GM12878 (cell line): ENCODE data around the gene SH2D6. TPM values are rescaled to one million over a fixed set of nuclear protein-coding genes. Genes with fewer than 3 reads are reported as not detected.

Experiments used
- ATAC-seq: fragments of 200-7000 bp; cut with Tn5 transposase; 3 replicates; pipeline ENCODE4 v1.9.1; 2020; ENCODE audit warnings: mild to moderate bottlenecking, moderate library complexity
- BruUV-seq: library from RNA; stranded (reverse); fragments of 400-500 nt; replicated peaks from 2 replicates; lab custom pipeline; 2021; lab: Mats Ljungman, UMichigan
- CTCF ChIA-PET: fragments of 300-600 bp; sonication (Branson Sonifier 250); formaldehyde crosslinking; extraction: SDS; loops from one replicate; lab custom pipeline; 2021; ENCODE audit warnings: inconsistent platforms; lab: Yijun Ruan, JAX
- POLR2A ChIA-PET: fragments of 350-600 bp; formaldehyde crosslinking; extraction: SDS; loops from one replicate; lab custom pipeline; 2021; ENCODE audit warnings: inconsistent platforms; lab: Charles Lee
- RAD21 ChIA-PET: fragments of 300-600 bp; sonication (Branson Sonifier 250); formaldehyde crosslinking; loops from one replicate; lab custom pipeline; 2023; ENCODE audit warnings: antibody characterized with exemption; ENCODE audit not compliant: unreplicated experiment; lab: Charles Lee
- SMC1A ChIA-PET: fragments of 300-600 bp; sonication (Branson Sonifier 250); formaldehyde crosslinking; loops from one replicate; lab custom pipeline; 2023; ENCODE audit not compliant: unreplicated experiment, uncharacterized antibody; lab: Charles Lee
- DNase-seq: peaks from one replicate; pipeline ENCODE4 v3.0.0-alpha.2; 2011; ENCODE audit warnings: low read depth, low spot score
- FAIRE-seq: peaks from 3 replicates; lab custom pipeline; 2011; peaks lifted over from hg19 to GRCh38; lab: Jason Lieb, UNC
- H2AFZ ChIP-seq: 2 replicates; pipeline ENCODE4 v1.6.0; 2011; ENCODE audit warnings: low read depth, low read length, control low read depth; ENCODE audit not compliant: control insufficient read depth
- H3K27ac ChIP-seq: 2 replicates; pipeline ENCODE4 v1.5.1; 2011; ENCODE audit warnings: control low read depth; ENCODE audit not compliant: control insufficient read depth, insufficient read depth
- H3K27me3 ChIP-seq, 2 experiments: replicated peaks in 1 of 2; 2 replicates each; pipeline versions ENCODE4 v1.6.0 to v1.6.1; 2011; ENCODE audit warnings: low read length in 1 of 2; ENCODE audit not compliant: control insufficient read depth in 2 of 2, insufficient read depth in 2 of 2
- H3K36me3 ChIP-seq, 2 experiments: 2 replicates each; pipeline ENCODE4 v1.5.1; 2011; ENCODE audit warnings: low read length in 1 of 2; ENCODE audit not compliant: control insufficient read depth in 2 of 2, insufficient read depth in 2 of 2
- H3K4me1 ChIP-seq: 2 replicates; pipeline ENCODE4 v1.6.1; 2011; ENCODE audit warnings: mild to moderate bottlenecking, low read length, moderate library complexity, mixed read lengths; ENCODE audit not compliant: control insufficient read depth, insufficient read depth
- H3K4me2 ChIP-seq: 2 replicates; pipeline ENCODE4 v1.6.0; 2011; ENCODE audit warnings: control low read depth; ENCODE audit not compliant: control insufficient read depth, insufficient read depth
- H3K4me3 ChIP-seq: fragments of 200-600 bp; sonication (generic); 2 replicates; pipeline ENCODE4 v1.5.1; 2016
- H3K79me2 ChIP-seq: 2 replicates; pipeline ENCODE4 v1.6.0; 2011; ENCODE audit warnings: low read length; ENCODE audit not compliant: control insufficient read depth, insufficient read depth
- H3K9ac ChIP-seq: 2 replicates; pipeline ENCODE4 v1.8.0; 2011; ENCODE audit warnings: low read length, control low read depth, mixed read lengths; ENCODE audit not compliant: control insufficient read depth, insufficient read depth
- H3K9me3 ChIP-seq: replicated peaks from 3 replicates; pipeline ENCODE4 v1.5.1; 2011; ENCODE audit warnings: mild to moderate bottlenecking, low read length; ENCODE audit not compliant: control insufficient read depth, insufficient read depth
- H4K20me1 ChIP-seq: 2 replicates; pipeline ENCODE4 v1.6.0; 2011; ENCODE audit not compliant: control insufficient read depth, insufficient read depth
- BMI1 ChIP-seq: fragments of 450-650 bp; IDR thresholded peaks from 2 replicates; pipeline ENCODE4 v1.6.1; 2016; ENCODE audit warnings: mild to moderate bottlenecking, moderate library complexity, borderline replicate concordance
- HCFC1 ChIP-seq: fragments of 150-350 bp; IDR thresholded peaks from 2 replicates; pipeline ENCODE4 v1.6.1; 2014; ENCODE audit warnings: low read length
- RELB ChIP-seq: fragments of 450-650 bp; IDR thresholded peaks from 2 replicates; pipeline ENCODE4 v1.6.1; 2017; ENCODE audit warnings: low read depth, mild to moderate bottlenecking, moderate library complexity
- ZNF622 ChIP-seq: fragments of 450-650 bp; IDR thresholded peaks from 2 replicates; pipeline ENCODE4 v1.6.1; 2017; ENCODE audit warnings: mild to moderate bottlenecking, inconsistent platforms
- WGBS: methylation state at CpG from one replicate; pipeline ENCODE4 v1.1.6; 2016; ENCODE audit warnings: low lambda C conversion rate; ENCODE audit not compliant: insufficient replicate concordance, insufficient coverage; ENCODE audit errors: missing lambda C conversion rate; 5-methylcytosine and 5-hydroxymethylcytosine counted together
- in situ Hi-C: fragments of 300-500 bp; cut with MboI; formaldehyde crosslinking; loops from 9 replicates; pipeline ENCODE4 v1.14.3; 2018; ENCODE audit warnings: mixed read lengths
- intact Hi-C: fragments of 100-400 bp; cut with micrococcal nuclease; formaldehyde crosslinking; loops from one replicate; pipeline ENCODE4 v1.14.2; 2022; ENCODE audit not compliant: unreplicated experiment
- polyA plus RNA-seq, 11 experiments: library from polyadenylated mRNA; depleted of rRNA in 4 of 11; unstranded in 6 of 11; stranded (reverse) in 5 of 11; fragments of >200 nt; fragmentation: Nextera tagmentation in 4 of 11; fragmentation: Illumina TruSeq in 1 of 11; extraction: Ambion mirVana in 4 of 11; extraction: Trizol in 1 of 11; gene quantifications; 1 replicate in 1 of 11; 2 replicates in 10 of 11; pipeline versions ENCODE4 v1.2.1 to v1.2.3, GENCODE V29; 2011 to 2016; ENCODE audit warnings: inconsistent platforms in 2 of 11, missing spikeins in 2 of 11, low read depth in 1 of 11
- total RNA-seq, 4 experiments: library from RNA; depleted of rRNA in 3 of 4; stranded (reverse); fragments of >200 nt in 3 of 4; fragmentation: Illumina TruSeq in 1 of 4; extraction: Trizol in 1 of 4; gene quantifications; 2 replicates each; pipeline versions ENCODE4 v1.2.1 to v1.2.3, GENCODE V29; 2013 to 2021

Gene SH2D6
- total and polyA plus RNA-seq, 10 of the 15 experiments (the other 5 are each of a cell fraction or from before 2014, with no cell fraction given), result 0.23 to 0.59 (median 0.34) TPM; not detected in 6

GRCh38 chr2:85444629-85445172 lies 26.2 kb downstream of the SH2D6 start:
- DNase-seq (no peak), FAIRE-seq (no peak)
- H3K27ac ChIP-seq, result no peak overlapping the region
- no peak overlapping the region for H3K4me3 ChIP-seq
- no peaks in the 10 kb centered on the region for H3K4me1 ChIP-seq
- no peaks in the 10 kb centered on the region for H4K20me1 ChIP-seq
- POLR2A ChIA-PET, result interaction anchor here (0.6 kb wide), 1 partner anchor 13 kb away, joined by 3 read pairs; no protein-coding TSS in a partner anchor
- no peak overlapping the region for H3K4me2 ChIP-seq
- no peaks in the 10 kb centered on the region for H3K36me3 ChIP-seq
- CTCF ChIA-PET, result no interaction called here
- H3K79me2 ChIP-seq, result no peaks in the 10 kb centered on the region
- no peak for TF ChIP-seq ZNF622
- no peak for TF ChIP-seq HCFC1
- TF ChIP-seq BMI1, result no peak
- TF ChIP-seq RELB, result no peak
- TF ChIP-seq, all 136 proteins: peak for 0
- in situ Hi-C loops, result no loop called here
- Histone ChIP-seq H3K27me3 (no peaks in the 10 kb centered on the region), H2AFZ (no peak overlapping the region), H3K9ac (no peak overlapping the region), H3K9me3 (no peaks in the 10 kb centered on the region)
- no peak for ATAC-seq
- WGBS, result 68% methylated on average over 6 of the region's 6 CpGs
- RAD21 ChIA-PET, result interaction anchor here (0.6 kb wide), 1 partner anchor 513 kb away, joined by 3 read pairs; no protein-coding TSS in a partner anchor
- BruUV-seq, result no TSS peak
- SMC1A ChIA-PET, result no interaction called here
- intact Hi-C loops, result no loop called here
